Activated CD8-positive, alpha-beta T cell treated with anti-CD3 and anti-CD28 coated beads for 36 hours (primary cell): Measurements from ENCODE around the gene OAS3. TPM values are rescaled to one million over a fixed set of nuclear protein-coding genes. Genes with fewer than 3 reads are reported as not detected.

Source experiments
- ATAC-seq: fragments of 200-7000 bp; cut with Tn5 transposase; one replicate; pipeline ENCODE4 v1.10.0; 2021; ENCODE audit warnings: mild to moderate bottlenecking, moderate library complexity
- CTCF ChIA-PET: fragments of 350-600 bp; sonication (Branson Sonifier 250); formaldehyde crosslinking; loops from one replicate; lab custom pipeline; 2021; ENCODE audit warnings: antibody characterized with exemption; lab: Charles Lee
- POLR2A ChIA-PET: fragments of 350-600 bp; sonication (Branson Sonifier 250); formaldehyde crosslinking; loops from one replicate; lab custom pipeline; 2021; ENCODE audit warnings: antibody characterized with exemption; lab: Charles Lee
- DNase-seq: peaks from one replicate; pipeline ENCODE4 v3.0.0-alpha.2; 2020
- H3K27ac Mint-ChIP-seq: one replicate; pipeline ENCODE4 v1.8.0; 2021; ENCODE audit warnings: mild to moderate bottlenecking, mixed read lengths
- H3K27me3 Mint-ChIP-seq: one replicate; pipeline ENCODE4 v1.8.0; 2021; ENCODE audit warnings: mixed read lengths
- H3K36me3 Mint-ChIP-seq: one replicate; pipeline ENCODE4 v1.8.0; 2021; ENCODE audit warnings: low read depth, mixed read lengths
- H3K4me1 Mint-ChIP-seq: one replicate; pipeline ENCODE4 v1.8.0; 2021; ENCODE audit warnings: low read depth, mixed read lengths
- H3K4me3 Mint-ChIP-seq: one replicate; pipeline ENCODE4 v1.8.0; 2021; ENCODE audit warnings: mild to moderate bottlenecking, moderate library complexity, mixed read lengths
- H3K9me3 Mint-ChIP-seq: one replicate; pipeline ENCODE4 v1.8.0; 2021; ENCODE audit warnings: mixed read lengths
- intact Hi-C: fragments of 100-400 bp; cut with micrococcal nuclease; formaldehyde crosslinking; loops from one replicate; pipeline ENCODE4 v1.10.0; 2022
- total RNA-seq, 2 experiments: library from RNA; stranded (reverse); gene quantifications; one replicate each; pipeline ENCODE4 v1.2.3, GENCODE V29; 2021
- TF ChIP-seq, protein P1 (sequence below): fragments of 200-600 bp; IDR thresholded peaks from one replicate; pipeline ENCODE4 v1.8.0; 2022; ENCODE audit warnings: antibody characterized with exemption, mild to moderate bottlenecking

The OAS3 gene
- total RNA-seq, 2 experiments from 2014 or later = 21.4 to 22.2 TPM

GRCh38 chr12:112971248-112971647 lies 33.0 kb downstream of the OAS3 start:
- H3K36me3 Mint-ChIP-seq = peaks cover 9% of the 10 kb centered on the region
- no peak overlapping the region for H3K4me3 Mint-ChIP-seq
- intact Hi-C loops = no loop called here
- H3K27me3 Mint-ChIP-seq = no peaks in the 10 kb centered on the region
- DNase-seq = no peak
- ChIA-PET POLR2A (no interaction called here), CTCF (interaction anchor here (1.8 kb wide), 1 partner anchor 21 kb away, joined by 7 read pairs; no protein-coding TSS in a partner anchor)
- H3K4me1 Mint-ChIP-seq = no peaks in the 10 kb centered on the region
- H3K27ac Mint-ChIP-seq = no peak overlapping the region
- ATAC-seq = no peak
- H3K9me3 Mint-ChIP-seq = no peaks in the 10 kb centered on the region
- TF ChIP-seq, protein P1, sequence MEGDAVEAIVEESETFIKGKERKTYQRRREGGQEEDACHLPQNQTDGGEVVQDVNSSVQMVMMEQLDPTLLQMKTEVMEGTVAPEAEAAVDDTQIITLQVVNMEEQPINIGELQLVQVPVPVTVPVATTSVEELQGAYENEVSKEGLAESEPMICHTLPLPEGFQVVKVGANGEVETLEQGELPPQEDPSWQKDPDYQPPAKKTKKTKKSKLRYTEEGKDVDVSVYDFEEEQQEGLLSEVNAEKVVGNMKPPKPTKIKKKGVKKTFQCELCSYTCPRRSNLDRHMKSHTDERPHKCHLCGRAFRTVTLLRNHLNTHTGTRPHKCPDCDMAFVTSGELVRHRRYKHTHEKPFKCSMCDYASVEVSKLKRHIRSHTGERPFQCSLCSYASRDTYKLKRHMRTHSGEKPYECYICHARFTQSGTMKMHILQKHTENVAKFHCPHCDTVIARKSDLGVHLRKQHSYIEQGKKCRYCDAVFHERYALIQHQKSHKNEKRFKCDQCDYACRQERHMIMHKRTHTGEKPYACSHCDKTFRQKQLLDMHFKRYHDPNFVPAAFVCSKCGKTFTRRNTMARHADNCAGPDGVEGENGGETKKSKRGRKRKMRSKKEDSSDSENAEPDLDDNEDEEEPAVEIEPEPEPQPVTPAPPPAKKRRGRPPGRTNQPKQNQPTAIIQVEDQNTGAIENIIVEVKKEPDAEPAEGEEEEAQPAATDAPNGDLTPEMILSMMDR = no peak

DNA sequence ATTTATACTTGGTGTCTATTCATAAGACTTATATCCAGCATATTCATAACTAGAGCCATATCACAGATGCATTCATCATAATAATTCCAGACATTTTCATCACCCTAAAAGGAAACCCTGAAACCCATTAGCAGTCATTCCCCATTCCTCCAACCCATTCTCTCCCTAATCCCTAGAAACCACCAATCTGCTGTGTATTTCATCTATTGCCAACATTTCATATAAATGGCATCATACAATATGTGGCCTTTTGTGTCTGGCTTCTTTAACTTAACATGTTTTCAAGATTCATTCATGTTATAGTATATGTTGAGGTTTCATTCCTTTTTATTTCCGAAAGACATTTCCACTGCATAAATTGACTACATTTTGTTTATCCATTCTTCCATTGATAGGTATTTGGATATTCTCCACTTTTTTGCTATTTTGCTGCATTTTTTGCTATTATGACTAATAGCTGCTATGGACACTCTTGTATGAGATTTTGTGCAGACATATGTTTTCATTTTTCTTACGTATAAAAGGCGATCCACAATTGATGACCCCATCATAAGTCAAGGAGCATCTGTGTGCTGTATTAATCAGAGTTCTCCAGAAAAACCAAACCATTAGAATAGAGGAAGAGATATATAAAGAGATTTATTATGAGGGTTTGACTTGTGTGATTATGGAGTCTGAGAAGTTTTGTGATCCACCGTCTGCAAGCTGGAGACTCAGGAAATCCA lies 34.9 kb downstream of the OAS3 start:
- Mint-ChIP-seq H3K9me3 (no peaks in the 10 kb centered on the region), H3K27me3 (no peaks in the 10 kb centered on the region), H3K27ac (no peak overlapping the region), H3K36me3 (peaks cover 6% of the 10 kb centered on the region), H3K4me3 (no peak overlapping the region), H3K4me1 (peaks cover 8% of the 10 kb centered on the region)
- TF ChIP-seq, protein P1 = no peak
- ChIA-PET CTCF (interaction anchor here (1.8 kb wide), 1 partner anchor 19 kb away, joined by 7 read pairs; no protein-coding TSS in a partner anchor), POLR2A (interaction anchor here (0.8 kb wide), 1 partner anchor 15 kb away, joined by 3 read pairs; no protein-coding TSS in a partner anchor)
- ATAC-seq = no peak
- no peak for DNase-seq
- intact Hi-C loops = no loop called here

DNA sequence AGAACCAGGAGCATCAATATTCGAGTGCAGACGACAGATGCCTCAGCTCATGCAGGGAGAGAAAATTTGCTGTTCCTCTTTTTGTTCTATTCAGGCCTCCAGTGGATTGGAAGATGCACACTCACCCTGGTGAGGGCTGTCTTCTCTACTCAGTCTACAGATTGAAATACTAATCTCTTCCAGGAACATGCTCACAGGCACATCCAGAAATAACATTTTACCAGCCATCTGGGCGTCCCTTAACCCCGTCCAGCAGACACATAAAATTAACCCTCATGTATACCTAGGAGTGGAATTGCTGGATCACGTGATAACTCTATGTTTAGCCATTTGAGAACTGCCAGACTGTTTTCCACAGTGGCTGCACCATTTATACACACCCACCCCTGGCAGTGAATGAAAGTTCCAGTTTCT lies 35.6 kb downstream of the OAS3 start:
- Mint-ChIP-seq H3K27me3 (no peaks in the 10 kb centered on the region), H3K4me3 (no peak overlapping the region), H3K27ac (no peak overlapping the region), H3K36me3 (peaks cover 12% of the 10 kb centered on the region), H3K4me1 (peaks cover 8% of the 10 kb centered on the region), H3K9me3 (no peaks in the 10 kb centered on the region)
- DNase-seq (no peak), ATAC-seq (no peak)
- POLR2A ChIA-PET = no interaction called here
- intact Hi-C loops = no loop called here
- CTCF ChIA-PET = no interaction called here
- TF ChIP-seq, protein P1 = no peak

DNA sequence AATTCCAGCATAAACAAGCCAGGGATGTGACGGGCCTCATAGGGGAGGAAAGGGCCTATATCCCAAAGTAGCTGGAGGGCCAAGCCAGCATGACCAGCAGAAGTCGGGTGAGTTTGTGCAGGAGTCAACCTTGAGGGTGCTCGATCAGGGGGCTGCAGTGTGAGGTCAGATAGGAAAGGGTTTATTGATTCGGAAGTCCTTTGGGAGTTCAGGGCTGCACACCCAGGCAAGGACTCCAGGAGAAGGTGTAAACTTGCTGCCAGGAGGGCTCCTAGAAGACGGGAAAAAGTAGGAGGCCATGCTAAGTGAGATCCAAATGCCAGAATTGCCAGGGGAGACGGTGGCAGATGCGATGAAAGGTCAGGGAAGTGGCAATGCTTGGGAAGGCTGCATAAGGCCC lies 36.6 kb downstream of the OAS3 start:
- no peak overlapping the region for H3K27ac Mint-ChIP-seq
- no peaks in the 10 kb centered on the region for H3K9me3 Mint-ChIP-seq
- no peak overlapping the region for H3K4me3 Mint-ChIP-seq
- ATAC-seq (no peak), DNase-seq (no peak)
- intact Hi-C loops = no loop called here
- peaks cover 18% of the 10 kb centered on the region for H3K36me3 Mint-ChIP-seq
- no peaks in the 10 kb centered on the region for H3K27me3 Mint-ChIP-seq
- TF ChIP-seq, protein P1 = no peak
- peaks cover 8% of the 10 kb centered on the region for H3K4me1 Mint-ChIP-seq
- POLR2A ChIA-PET = interaction anchor here (0.9 to 1.3 kb wide), 2 partner anchors 10 to 68 kb away, joined by 3 read pairs; partner anchors contain the start of gene OAS1
- CTCF ChIA-PET = interaction anchor here (5.2 kb wide), 1 partner anchor 16 kb away, joined by 54 read pairs; no protein-coding TSS in a partner anchor

GRCh38 chr12:112977139-112977538 lies 38.9 kb downstream of the OAS3 start:
- H3K27me3 Mint-ChIP-seq = no peaks in the 10 kb centered on the region
- ChIA-PET POLR2A (interaction anchor here (1.6 to 4.3 kb wide), 6 partner anchors 11 to 208 kb away, joined by 6 to 74 read pairs (median 28); partner anchors contain the start of genes DDX54, OAS1, OAS3 and RITA1), CTCF (interaction anchor here (0.7 to 5.2 kb wide), 8 partner anchors 14 to 122 kb away, joined by 3 to 54 read pairs (median 8); partner anchors contain the start of genes OAS1 and OAS3)
- intact Hi-C loops = no loop called here
- H3K36me3 Mint-ChIP-seq = peaks cover 36% of the 10 kb centered on the region
- no peak for ATAC-seq
- peak overlapping the region; percentile 99 for H3K27ac Mint-ChIP-seq
- H3K4me1 Mint-ChIP-seq = peaks cover 27% of the 10 kb centered on the region
- DNase-seq = no peak
- TF ChIP-seq, protein P1 = no peak
- H3K9me3 Mint-ChIP-seq = peaks cover 11% of the 10 kb centered on the region
- peak overlapping the region; percentile 99 for H3K4me3 Mint-ChIP-seq
